ENCODE measurements around the gene GMEB2.

GMEB2 gene

DNA sequence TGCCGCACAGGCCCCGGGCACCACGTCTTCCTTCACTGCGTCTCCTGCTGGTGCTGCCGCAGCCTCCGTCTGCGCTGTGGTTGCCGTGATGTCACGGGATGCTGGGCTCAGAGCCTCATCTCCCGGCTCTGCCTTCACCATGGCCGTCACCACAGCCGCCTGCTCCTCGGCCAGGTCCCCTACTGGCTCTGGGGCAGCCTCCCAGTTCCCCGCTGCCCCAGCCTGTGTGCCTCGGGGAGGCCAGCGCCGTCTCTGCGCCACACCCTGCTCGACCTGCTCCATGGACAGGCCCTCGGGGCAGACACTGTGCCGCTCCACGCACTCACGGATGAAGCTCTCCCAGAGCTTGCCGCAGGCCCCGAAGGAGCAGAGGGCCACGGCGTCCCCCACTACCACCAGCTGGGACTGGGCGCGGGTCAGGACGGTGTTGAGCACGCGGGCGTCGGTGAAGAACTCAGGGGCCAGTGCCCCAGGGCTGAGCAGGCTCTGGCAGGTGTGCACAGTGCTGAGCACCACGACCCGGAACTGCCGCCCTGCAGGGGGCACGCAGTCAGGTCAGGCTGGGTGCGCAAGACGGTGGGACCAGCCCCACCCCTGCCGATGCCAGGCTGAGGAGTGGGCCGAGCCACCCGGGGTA lies 61.1 kb downstream of the GMEB2 start:
- Histone ChIP-seq H3K9ac (ENCODE audit: low read depth in 1 of 2, low read length in 2 of 2) (no peak overlapping the region), H3K4me1 (ENCODE audit: control insufficient read depth in 1 of 2, insufficient read depth in 2 of 2, low read length in 2 of 2) (peaks cover 0 to 17% of the 10 kb centered on the region in 2 donors), H3K27ac (ENCODE audit: low read depth, low read length) (no peak overlapping the region), H3K9me3 (ENCODE audit: control insufficient read depth in 1 of 2, low read length in 2 of 2) (no peaks in the 10 kb centered on the region), H3K4me3 (ENCODE audit: low read depth in 1 of 2, low read length in 2 of 2) (no peak overlapping the region), H3K36me3 (ENCODE audit: control insufficient read depth in 1 of 2, insufficient read depth in 2 of 2, low read length in 2 of 2) (peaks cover 0 to 16% of the 10 kb centered on the region in 2 donors), H3K27me3 (ENCODE audit: control insufficient read depth in 1 of 2, insufficient read depth in 2 of 2, low read length in 2 of 2) (no peaks in the 10 kb centered on the region)

GRCh38 chr20:63565021-63565698 lies 61.7 kb downstream of the GMEB2 start:
- H3K4me1 ChIP-seq (ENCODE audit: control insufficient read depth in 1 of 2, insufficient read depth in 2 of 2, low read length in 2 of 2): peaks cover 0 to 17% of the 10 kb centered on the region in 2 donors
- no peaks in the 10 kb centered on the region for H3K27me3 ChIP-seq (ENCODE audit: control insufficient read depth in 1 of 2, insufficient read depth in 2 of 2, low read length in 2 of 2)
- H3K4me3 ChIP-seq (ENCODE audit: low read depth in 1 of 2, low read length in 2 of 2): no peak overlapping the region
- H3K27ac ChIP-seq (ENCODE audit: low read depth, low read length): no peak overlapping the region
- H3K36me3 ChIP-seq (ENCODE audit: control insufficient read depth in 1 of 2, insufficient read depth in 2 of 2, low read length in 2 of 2): peaks cover 0 to 21% of the 10 kb centered on the region in 2 donors
- no peaks in the 10 kb centered on the region for H3K9me3 ChIP-seq (ENCODE audit: control insufficient read depth in 1 of 2, low read length in 2 of 2)
- H3K9ac ChIP-seq (ENCODE audit: low read depth in 1 of 2, low read length in 2 of 2): no peak overlapping the region

- H3K9me3 ChIP-seq (ENCODE audit: control insufficient read depth in 1 of 2, low read length in 2 of 2): no peaks in the 10 kb centered on the region
- peaks cover 0 to 23% of the 10 kb centered on the region in 2 donors for H3K36me3 ChIP-seq (ENCODE audit: control insufficient read depth in 1 of 2, insufficient read depth in 2 of 2, low read length in 2 of 2)
- H3K27me3 ChIP-seq (ENCODE audit: control insufficient read depth in 1 of 2, insufficient read depth in 2 of 2, low read length in 2 of 2): no peaks in the 10 kb centered on the region
- no peak overlapping the region for H3K4me3 ChIP-seq (ENCODE audit: low read depth in 1 of 2, low read length in 2 of 2)
- H3K9ac ChIP-seq (ENCODE audit: low read depth in 1 of 2, low read length in 2 of 2): no peak overlapping the region
- no peak overlapping the region for H3K27ac ChIP-seq (ENCODE audit: low read depth, low read length)
- peaks cover 0 to 17% of the 10 kb centered on the region in 2 donors for H3K4me1 ChIP-seq (ENCODE audit: control insufficient read depth in 1 of 2, insufficient read depth in 2 of 2, low read length in 2 of 2)
These were observed 62.7 kb downstream of the GMEB2 start for GRCh38 chr20:63564036-63564810.

DNA sequence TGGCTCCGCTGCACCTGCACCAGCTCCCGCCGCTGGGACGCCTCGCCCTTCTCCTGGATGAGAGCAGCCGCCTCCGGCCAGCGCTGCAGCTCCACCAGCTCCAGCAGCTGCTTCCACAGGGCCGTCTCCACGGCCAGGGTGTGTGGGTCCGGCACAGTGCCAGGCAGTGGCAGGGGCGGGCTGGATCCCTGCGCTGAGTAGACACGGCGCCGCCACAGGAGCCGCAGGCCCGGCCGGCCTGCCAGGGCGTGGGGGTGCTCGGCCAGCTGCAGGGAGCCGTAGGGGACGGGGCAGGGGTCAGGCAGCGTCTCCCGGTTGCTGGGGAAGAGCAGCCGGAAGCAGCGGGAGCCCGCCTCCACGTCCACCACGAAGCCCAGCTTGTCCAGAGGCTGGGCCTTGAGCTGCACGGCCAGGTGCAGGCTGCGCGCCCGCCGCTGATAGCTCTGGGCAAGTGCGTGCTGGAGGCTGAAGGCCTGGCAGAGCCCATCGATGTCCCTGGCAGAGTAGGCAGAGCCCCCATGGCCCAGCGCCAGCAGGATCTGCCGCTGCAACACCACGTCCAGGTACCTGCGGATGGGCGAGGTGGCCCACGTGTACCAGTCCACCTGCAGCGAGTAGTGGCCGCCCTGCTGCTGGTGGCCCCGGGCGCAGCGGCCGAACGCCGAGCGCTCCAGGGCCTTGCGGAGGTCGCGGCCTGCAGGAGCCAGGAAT lies 63.5 kb downstream of the GMEB2 start:
- no peaks in the 10 kb centered on the region for H3K27me3 ChIP-seq (ENCODE audit: control insufficient read depth in 1 of 2, insufficient read depth in 2 of 2, low read length in 2 of 2)
- no peak overlapping the region for H3K9ac ChIP-seq (ENCODE audit: low read depth in 1 of 2, low read length in 2 of 2)
- no peak overlapping the region for H3K4me3 ChIP-seq (ENCODE audit: low read depth in 1 of 2, low read length in 2 of 2)
- peaks cover 0 to 23% of the 10 kb centered on the region in 2 donors for H3K36me3 ChIP-seq (ENCODE audit: control insufficient read depth in 1 of 2, insufficient read depth in 2 of 2, low read length in 2 of 2)
- no peaks in the 10 kb centered on the region for H3K9me3 ChIP-seq (ENCODE audit: control insufficient read depth in 1 of 2, low read length in 2 of 2)
- H3K27ac ChIP-seq (ENCODE audit: low read depth, low read length): no peak overlapping the region
- H3K4me1 ChIP-seq (ENCODE audit: control insufficient read depth in 1 of 2, insufficient read depth in 2 of 2, low read length in 2 of 2): peaks cover 0 to 9% of the 10 kb centered on the region in 2 donors

DNA sequence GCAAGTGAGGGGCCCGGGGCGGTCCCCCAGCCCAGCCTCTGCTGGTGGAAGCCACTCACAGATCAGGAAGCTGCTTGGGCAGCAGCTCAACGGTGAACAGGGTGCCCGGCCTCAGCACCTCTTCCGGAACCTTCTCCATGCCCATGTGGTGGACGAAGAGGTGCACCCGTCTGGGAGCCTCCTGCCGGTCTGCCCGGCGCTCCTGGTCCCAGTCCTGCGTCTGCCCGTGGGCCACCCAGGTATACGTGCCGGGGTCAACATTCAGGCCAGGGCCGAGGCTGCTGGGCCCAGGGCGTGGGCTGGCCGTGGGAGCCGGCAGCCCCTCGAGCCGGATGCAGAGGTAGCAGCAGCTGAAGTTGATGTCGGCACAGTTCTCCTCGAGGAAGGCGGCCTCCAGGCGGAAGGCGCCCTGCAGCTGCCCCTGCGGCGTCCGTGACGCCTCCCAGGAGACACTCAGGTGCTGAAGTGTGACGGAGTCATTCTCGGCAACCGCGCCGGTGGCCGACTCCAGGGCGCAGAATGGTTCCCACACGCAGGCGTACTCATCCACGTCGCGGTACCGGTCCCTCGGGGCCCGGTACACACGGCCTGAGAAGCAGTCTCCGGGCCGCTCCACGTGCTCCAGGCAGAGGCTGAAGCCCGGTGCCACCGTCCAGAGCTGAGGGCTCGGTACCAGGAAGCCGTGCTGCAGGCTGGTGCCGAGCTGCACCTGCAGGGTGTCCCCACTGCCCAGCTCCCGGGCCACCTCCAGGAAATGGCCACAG lies 64.3 kb downstream of the GMEB2 start:
- peaks cover 0 to 5% of the 10 kb centered on the region in 2 donors for H3K4me1 ChIP-seq (ENCODE audit: control insufficient read depth in 1 of 2, insufficient read depth in 2 of 2, low read length in 2 of 2)
- H3K4me3 ChIP-seq (ENCODE audit: low read depth in 1 of 2, low read length in 2 of 2): no peak overlapping the region
- no peaks in the 10 kb centered on the region for H3K9me3 ChIP-seq (ENCODE audit: control insufficient read depth in 1 of 2, low read length in 2 of 2)
- H3K27ac ChIP-seq (ENCODE audit: low read depth, low read length): no peak overlapping the region
- H3K9ac ChIP-seq (ENCODE audit: low read depth in 1 of 2, low read length in 2 of 2): no peak overlapping the region
- peaks cover 0 to 23% of the 10 kb centered on the region in 2 donors for H3K36me3 ChIP-seq (ENCODE audit: control insufficient read depth in 1 of 2, insufficient read depth in 2 of 2, low read length in 2 of 2)
- no peaks in the 10 kb centered on the region for H3K27me3 ChIP-seq (ENCODE audit: control insufficient read depth in 1 of 2, insufficient read depth in 2 of 2, low read length in 2 of 2)

DNA sequence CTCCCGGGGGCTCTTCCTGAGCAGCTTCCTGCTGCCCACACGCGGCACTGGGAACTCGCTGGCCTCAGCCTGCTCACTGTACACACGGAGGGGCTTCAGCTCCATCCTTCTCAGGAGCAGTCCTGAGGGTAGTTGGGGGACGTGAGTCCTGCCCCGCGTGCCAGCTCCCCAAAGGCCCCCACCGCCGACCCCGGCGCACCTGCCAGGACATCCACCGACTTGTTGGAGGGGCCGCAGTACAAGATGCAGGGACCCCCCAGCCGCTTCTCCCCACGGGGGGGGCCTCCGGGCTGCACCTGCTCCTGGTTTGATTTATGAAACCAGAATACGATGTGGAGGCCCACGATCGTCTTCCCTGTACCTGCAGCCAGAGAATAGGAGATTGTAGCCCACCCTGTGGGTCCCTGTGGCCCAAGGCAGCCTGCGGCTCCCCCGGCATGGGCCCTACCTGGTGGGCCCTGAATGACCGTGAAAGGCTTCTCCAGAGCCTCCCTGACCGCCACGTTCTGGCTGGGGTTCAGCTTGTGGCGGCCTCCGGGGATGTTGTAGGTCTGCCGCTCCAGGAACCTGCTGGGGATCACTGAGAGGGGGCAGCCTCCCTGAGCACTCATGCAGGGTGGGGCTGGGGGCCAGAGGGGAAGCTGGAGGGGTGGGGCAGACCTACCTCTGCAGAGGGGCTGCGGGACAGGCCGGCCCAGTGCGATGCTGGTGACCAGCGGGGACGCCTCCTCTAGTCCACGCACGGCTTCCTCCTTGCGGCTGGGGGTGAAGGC lies 65.1 kb downstream of the GMEB2 start:
- Histone ChIP-seq H3K27ac (ENCODE audit: low read depth, low read length) (no peak overlapping the region), H3K4me3 (ENCODE audit: low read depth in 1 of 2, low read length in 2 of 2) (no peak overlapping the region), H3K4me1 (ENCODE audit: control insufficient read depth in 1 of 2, insufficient read depth in 2 of 2, low read length in 2 of 2) (no peaks in the 10 kb centered on the region), H3K9ac (ENCODE audit: low read depth in 1 of 2, low read length in 2 of 2) (no peak overlapping the region), H3K9me3 (ENCODE audit: control insufficient read depth in 1 of 2, low read length in 2 of 2) (no peaks in the 10 kb centered on the region), H3K36me3 (ENCODE audit: control insufficient read depth in 1 of 2, insufficient read depth in 2 of 2, low read length in 2 of 2) (peaks cover 0 to 23% of the 10 kb centered on the region in 2 donors), H3K27me3 (ENCODE audit: control insufficient read depth in 1 of 2, insufficient read depth in 2 of 2, low read length in 2 of 2) (no peaks in the 10 kb centered on the region)

DNA sequence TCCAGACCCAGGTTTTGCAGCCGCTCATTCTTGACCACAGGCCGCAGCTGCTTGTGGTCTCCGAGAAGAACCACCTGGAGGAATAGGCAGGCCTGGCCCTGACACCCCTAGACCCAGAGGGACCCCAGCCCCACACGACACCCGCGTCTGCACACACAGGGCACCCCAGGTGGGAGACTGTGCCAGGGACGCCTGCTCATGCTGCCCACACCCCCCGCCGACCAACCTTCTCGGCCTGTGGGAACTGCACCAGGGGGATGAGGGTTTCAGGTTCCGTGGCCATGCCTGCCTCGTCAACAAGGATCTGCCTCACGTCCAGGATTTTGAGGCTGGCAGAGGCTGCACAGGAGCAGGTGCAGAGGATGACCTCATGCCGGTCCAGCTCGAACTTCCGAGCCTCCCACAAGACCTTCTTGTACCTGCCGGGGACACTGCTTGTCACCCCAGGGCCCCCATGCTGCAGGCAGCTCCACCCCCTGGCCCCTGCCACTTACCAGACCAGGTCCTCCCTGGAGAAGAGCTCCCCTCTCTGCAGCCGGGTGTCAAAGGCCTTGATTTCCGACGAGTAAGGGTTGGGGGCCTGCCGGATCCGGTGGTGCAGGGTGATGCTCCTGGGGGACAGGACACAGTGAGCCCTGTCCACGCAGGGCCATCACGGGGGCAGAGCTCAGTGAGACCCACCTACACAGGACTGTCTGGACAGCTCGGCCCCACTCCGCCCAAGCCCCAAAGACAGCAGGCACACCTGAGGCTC lies 65.9 kb downstream of the GMEB2 start:
- no peak overlapping the region for H3K27ac ChIP-seq (ENCODE audit: low read depth, low read length)
- no peaks in the 10 kb centered on the region for H3K9me3 ChIP-seq (ENCODE audit: control insufficient read depth in 1 of 2, low read length in 2 of 2)
- no peak overlapping the region for H3K9ac ChIP-seq (ENCODE audit: low read depth in 1 of 2, low read length in 2 of 2)
- H3K27me3 ChIP-seq (ENCODE audit: control insufficient read depth in 1 of 2, insufficient read depth in 2 of 2, low read length in 2 of 2): no peaks in the 10 kb centered on the region
- no peak overlapping the region for H3K4me3 ChIP-seq (ENCODE audit: low read depth in 1 of 2, low read length in 2 of 2)
- H3K4me1 ChIP-seq (ENCODE audit: control insufficient read depth in 1 of 2, insufficient read depth in 2 of 2, low read length in 2 of 2): no peaks in the 10 kb centered on the region
- peaks cover 0 to 23% of the 10 kb centered on the region in 2 donors for H3K36me3 ChIP-seq (ENCODE audit: control insufficient read depth in 1 of 2, insufficient read depth in 2 of 2, low read length in 2 of 2)

- H3K36me3 ChIP-seq (ENCODE audit: control insufficient read depth in 1 of 2, insufficient read depth in 2 of 2, low read length in 2 of 2): peaks cover 0 to 22% of the 10 kb centered on the region in 2 donors
- no peak overlapping the region for H3K4me3 ChIP-seq (ENCODE audit: low read depth in 1 of 2, low read length in 2 of 2)
- H3K27me3 ChIP-seq (ENCODE audit: control insufficient read depth in 1 of 2, insufficient read depth in 2 of 2, low read length in 2 of 2): peaks cover 0 to 5% of the 10 kb centered on the region in 2 donors
- no peak overlapping the region for H3K27ac ChIP-seq (ENCODE audit: low read depth, low read length)
- H3K9me3 ChIP-seq (ENCODE audit: control insufficient read depth in 1 of 2, low read length in 2 of 2): no peaks in the 10 kb centered on the region
- H3K9ac ChIP-seq (ENCODE audit: low read depth in 1 of 2, low read length in 2 of 2): no peak overlapping the region
- H3K4me1 ChIP-seq (ENCODE audit: control insufficient read depth in 1 of 2, insufficient read depth in 2 of 2, low read length in 2 of 2): no peaks in the 10 kb centered on the region
These were observed 66.5 kb downstream of the GMEB2 start for GRCh38 chr20:63560333-63560805.

All from duodenal mucosa (tissue), 2 donors.